ENCODE measurements around the gene SAMMSON. TPM values are rescaled to one million over a fixed set of nuclear protein-coding genes. Genes with fewer than 3 reads are reported as not detected.

Gene SAMMSON
- total and polyA plus RNA-seq, 2 donors (not counting 1 experiment from before 2014, with no cell fraction given) = under 0.01 TPM; not detected in 1

GRCh38 chr3:69983546-69984265 is 15.8 kb upstream of the SAMMSON start:
- no peaks in the 10 kb centered on the region for H3K79me2 ChIP-seq (ENCODE audit: control insufficient read depth, insufficient read depth, low read length)
- H3K27me3 ChIP-seq (ENCODE audit: control insufficient read depth, insufficient read depth, low read length) = peaks cover 3% of the 10 kb centered on the region
- H3K4me3 ChIP-seq (replicated peaks in 1 of 4; ENCODE audit: control extremely low read depth in 1 of 4, insufficient read depth in 1 of 4, low read depth in 3 of 4, low read length in 4 of 4) = no peak overlapping the region
- no peak overlapping the region for H3K27ac ChIP-seq (ENCODE audit: insufficient read depth, low read length)
- TF ChIP-seq, protein P1, sequence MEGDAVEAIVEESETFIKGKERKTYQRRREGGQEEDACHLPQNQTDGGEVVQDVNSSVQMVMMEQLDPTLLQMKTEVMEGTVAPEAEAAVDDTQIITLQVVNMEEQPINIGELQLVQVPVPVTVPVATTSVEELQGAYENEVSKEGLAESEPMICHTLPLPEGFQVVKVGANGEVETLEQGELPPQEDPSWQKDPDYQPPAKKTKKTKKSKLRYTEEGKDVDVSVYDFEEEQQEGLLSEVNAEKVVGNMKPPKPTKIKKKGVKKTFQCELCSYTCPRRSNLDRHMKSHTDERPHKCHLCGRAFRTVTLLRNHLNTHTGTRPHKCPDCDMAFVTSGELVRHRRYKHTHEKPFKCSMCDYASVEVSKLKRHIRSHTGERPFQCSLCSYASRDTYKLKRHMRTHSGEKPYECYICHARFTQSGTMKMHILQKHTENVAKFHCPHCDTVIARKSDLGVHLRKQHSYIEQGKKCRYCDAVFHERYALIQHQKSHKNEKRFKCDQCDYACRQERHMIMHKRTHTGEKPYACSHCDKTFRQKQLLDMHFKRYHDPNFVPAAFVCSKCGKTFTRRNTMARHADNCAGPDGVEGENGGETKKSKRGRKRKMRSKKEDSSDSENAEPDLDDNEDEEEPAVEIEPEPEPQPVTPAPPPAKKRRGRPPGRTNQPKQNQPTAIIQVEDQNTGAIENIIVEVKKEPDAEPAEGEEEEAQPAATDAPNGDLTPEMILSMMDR (conservative IDR thresholded peaks at IDR 0.05 in 1 of 2, IDR thresholded peaks at IDR 0.05 in 1 of 2; ENCODE audit: low read depth in 1 of 2, low read length in 2 of 2) = no peak
- TF ChIP-seq EZH2 (IDR thresholded peaks at IDR 0.05; ENCODE audit: low read length, missing control alignments) = no peak
- no peak for DNase-seq (ENCODE audit: low read depth in 2 of 2)
- no peaks in the 10 kb centered on the region for H3K36me3 ChIP-seq (ENCODE audit: control insufficient read depth, insufficient read depth, low read length)
- no peaks in the 10 kb centered on the region for H3K4me1 ChIP-seq (ENCODE audit: control insufficient read depth, extremely low read depth, insufficient read depth, low read length)
- no peaks in the 10 kb centered on the region for H3K9me3 ChIP-seq (ENCODE audit: control insufficient read depth, insufficient read depth, low read depth, low read length)
- no peak overlapping the region for H3K9ac ChIP-seq (ENCODE audit: insufficient read depth, low read length)
- H3K4me2 ChIP-seq (ENCODE audit: extremely low read depth, insufficient read depth, low read length) = no peak overlapping the region
- no peak overlapping the region for H2AFZ ChIP-seq (ENCODE audit: low read length)
- no peaks in the 10 kb centered on the region for H4K20me1 ChIP-seq (ENCODE audit: control insufficient read depth, extremely low read depth, insufficient read depth, low read length)

- H2AFZ ChIP-seq (ENCODE audit: low read length) = no peak overlapping the region
- H3K4me2 ChIP-seq (ENCODE audit: extremely low read depth, insufficient read depth, low read length) = no peak overlapping the region
- H3K36me3 ChIP-seq (ENCODE audit: control insufficient read depth, insufficient read depth, low read length) = no peaks in the 10 kb centered on the region
- peaks cover 3% of the 10 kb centered on the region for H3K27me3 ChIP-seq (ENCODE audit: control insufficient read depth, insufficient read depth, low read length)
- no peak overlapping the region for H3K9ac ChIP-seq (ENCODE audit: insufficient read depth, low read length)
- H3K4me3 ChIP-seq (replicated peaks in 1 of 4; ENCODE audit: control extremely low read depth in 1 of 4, insufficient read depth in 1 of 4, low read depth in 3 of 4, low read length in 4 of 4) = no peak overlapping the region
- H3K4me1 ChIP-seq (ENCODE audit: control insufficient read depth, extremely low read depth, insufficient read depth, low read length) = no peaks in the 10 kb centered on the region
- H4K20me1 ChIP-seq (ENCODE audit: control insufficient read depth, extremely low read depth, insufficient read depth, low read length) = no peaks in the 10 kb centered on the region
- H3K79me2 ChIP-seq (ENCODE audit: control insufficient read depth, insufficient read depth, low read length) = no peaks in the 10 kb centered on the region
- no peaks in the 10 kb centered on the region for H3K9me3 ChIP-seq (ENCODE audit: control insufficient read depth, insufficient read depth, low read depth, low read length)
- DNase-seq (ENCODE audit: low read depth in 2 of 2) = no peak
- H3K27ac ChIP-seq (ENCODE audit: insufficient read depth, low read length) = no peak overlapping the region
- no peak for TF ChIP-seq EZH2 (IDR thresholded peaks at IDR 0.05; ENCODE audit: low read length, missing control alignments)
- TF ChIP-seq, protein P1 (conservative IDR thresholded peaks at IDR 0.05 in 1 of 2, IDR thresholded peaks at IDR 0.05 in 1 of 2; ENCODE audit: low read depth in 1 of 2, low read length in 2 of 2) = no peak
Observed at GRCh38 chr3:69985266-69985665, 14.3 kb upstream of the SAMMSON start.

GRCh38 chr3:69986419-69986818 is 13.1 kb upstream of the SAMMSON start:
- no peaks in the 10 kb centered on the region for H3K36me3 ChIP-seq (ENCODE audit: control insufficient read depth, insufficient read depth, low read length)
- TF ChIP-seq, protein P1 (conservative IDR thresholded peaks at IDR 0.05 in 1 of 2, IDR thresholded peaks at IDR 0.05 in 1 of 2; ENCODE audit: low read depth in 1 of 2, low read length in 2 of 2) = no peak
- TF ChIP-seq EZH2 (IDR thresholded peaks at IDR 0.05; ENCODE audit: low read length, missing control alignments) = no peak
- H3K27ac ChIP-seq (ENCODE audit: insufficient read depth, low read length) = no peak overlapping the region
- H3K9me3 ChIP-seq (ENCODE audit: control insufficient read depth, insufficient read depth, low read depth, low read length) = no peaks in the 10 kb centered on the region
- no peak overlapping the region for H3K4me2 ChIP-seq (ENCODE audit: extremely low read depth, insufficient read depth, low read length)
- H2AFZ ChIP-seq (ENCODE audit: low read length) = no peak overlapping the region
- H3K27me3 ChIP-seq (ENCODE audit: control insufficient read depth, insufficient read depth, low read length) = peaks cover 3% of the 10 kb centered on the region
- no peak overlapping the region for H3K9ac ChIP-seq (ENCODE audit: insufficient read depth, low read length)
- no peaks in the 10 kb centered on the region for H4K20me1 ChIP-seq (ENCODE audit: control insufficient read depth, extremely low read depth, insufficient read depth, low read length)
- H3K4me1 ChIP-seq (ENCODE audit: control insufficient read depth, extremely low read depth, insufficient read depth, low read length) = no peaks in the 10 kb centered on the region
- DNase-seq (ENCODE audit: low read depth in 2 of 2) = no peak
- H3K4me3 ChIP-seq (replicated peaks in 1 of 4; ENCODE audit: control extremely low read depth in 1 of 4, insufficient read depth in 1 of 4, low read depth in 3 of 4, low read length in 4 of 4) = no peak overlapping the region
- no peaks in the 10 kb centered on the region for H3K79me2 ChIP-seq (ENCODE audit: control insufficient read depth, insufficient read depth, low read length)

All from fibroblast of lung (primary cell).